GM18861 (cell line): ENCODE data around the gene SLC35F6.
"Not testable (repeated sequence)": the region's sequence is repeated elsewhere in the genome, so short reads cannot be mapped to it uniquely, and the experiment has no call there.

Experiments used
- ATAC-seq: cut with Tn5 transposase; IDR thresholded peaks from one replicate; pipeline ENCODE4 v1.9.1; 2021; ENCODE audit not compliant: unreplicated experiment

The SLC35F6 gene

DNA sequence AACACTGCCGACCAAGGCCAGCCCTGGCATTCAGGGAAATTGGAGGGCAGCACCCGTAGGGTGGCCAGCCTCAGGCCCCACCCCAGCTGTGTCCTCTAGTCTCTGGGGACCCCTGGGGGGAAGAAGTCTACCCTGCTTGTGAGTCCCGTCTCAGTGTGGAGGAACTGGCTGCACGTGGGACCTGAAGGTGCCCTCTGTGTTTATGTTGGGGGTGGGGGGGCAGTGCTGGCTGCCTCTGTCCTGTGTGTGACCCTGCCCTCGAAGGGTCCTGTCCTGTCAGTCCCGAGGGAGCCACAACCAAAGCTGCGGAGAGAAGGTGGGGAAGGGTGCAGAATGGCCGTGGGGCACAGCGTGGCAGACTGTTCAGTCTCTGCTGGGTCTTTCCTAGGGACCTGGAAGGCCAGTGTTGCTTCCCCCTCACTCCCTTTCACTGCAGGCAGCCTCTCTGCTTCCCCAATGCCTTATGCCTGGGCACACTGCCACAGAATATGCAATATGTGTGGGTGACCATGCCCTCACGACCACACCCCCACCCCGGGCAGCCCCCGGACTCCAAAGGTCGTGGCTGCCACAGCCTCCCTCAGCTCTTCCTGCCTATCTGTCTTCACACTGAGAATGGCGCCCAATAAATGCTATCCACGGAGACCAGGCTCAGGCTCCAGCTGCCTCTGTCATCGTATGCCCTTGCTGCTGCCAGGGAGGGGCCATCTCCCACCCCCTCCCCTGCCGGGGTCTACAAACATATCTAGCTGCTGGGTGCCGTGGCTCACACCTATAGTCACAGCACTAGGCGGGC is 33.3 kb upstream of the SLC35F6 start:
- ATAC-seq, result no peak

DNA sequence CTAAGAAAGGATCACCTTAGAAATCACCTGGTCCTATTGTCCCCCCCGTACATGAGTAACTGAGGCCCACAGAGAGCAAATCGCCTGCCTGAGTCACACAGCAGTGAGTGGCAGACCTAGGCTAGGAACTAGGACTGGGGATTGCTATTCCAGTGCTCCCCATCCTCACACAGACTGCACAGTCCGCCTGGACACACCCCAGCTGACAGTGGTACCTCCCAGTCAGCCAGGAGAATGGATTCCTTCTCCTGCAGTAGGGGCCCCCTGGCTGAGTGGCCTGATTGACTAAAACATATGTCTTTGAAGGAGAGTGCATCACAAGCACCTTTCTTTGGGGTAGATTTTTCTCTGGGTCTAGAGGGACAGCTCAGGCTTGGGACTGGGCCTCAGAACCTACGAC is 32.4 kb upstream of the SLC35F6 start:
- ATAC-seq, result no peak

DNA sequence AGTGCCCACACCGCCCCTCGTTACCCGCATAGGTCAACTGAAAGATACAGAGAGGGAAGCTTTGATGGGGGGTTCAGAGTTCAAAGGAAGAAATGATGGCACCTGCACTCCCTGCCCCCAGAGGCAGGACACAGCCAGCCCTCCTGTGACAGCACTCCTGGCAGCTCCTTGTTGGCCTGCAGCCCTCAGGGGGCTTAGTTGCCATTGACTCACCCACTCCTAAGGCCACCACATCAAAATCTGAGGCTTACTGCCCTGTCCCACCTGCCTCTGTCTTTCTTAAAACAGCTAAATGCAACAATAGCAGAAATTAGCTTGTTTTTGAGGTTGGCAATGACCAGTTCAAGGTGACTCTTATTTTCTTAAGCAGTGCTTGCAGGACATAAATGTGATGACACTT is 31.6 kb upstream of the SLC35F6 start:
- ATAC-seq, result no peak

GRCh38 chr2:26733413-26733812 is 30.7 kb upstream of the SLC35F6 start:
- ATAC-seq, result no peak

GRCh38 chr2:26735097-26735496 is 29.0 kb upstream of the SLC35F6 start:
- ATAC-seq, result no peak

GRCh38 chr2:26735883-26736588 is 28.0 kb upstream of the SLC35F6 start:
- no peak for ATAC-seq

GRCh38 chr2:26737221-26737620 is 26.9 kb upstream of the SLC35F6 start:
- no peak for ATAC-seq

GRCh38 chr2:26738481-26738880 is 25.6 kb upstream of the SLC35F6 start:
- no peak for ATAC-seq

DNA sequence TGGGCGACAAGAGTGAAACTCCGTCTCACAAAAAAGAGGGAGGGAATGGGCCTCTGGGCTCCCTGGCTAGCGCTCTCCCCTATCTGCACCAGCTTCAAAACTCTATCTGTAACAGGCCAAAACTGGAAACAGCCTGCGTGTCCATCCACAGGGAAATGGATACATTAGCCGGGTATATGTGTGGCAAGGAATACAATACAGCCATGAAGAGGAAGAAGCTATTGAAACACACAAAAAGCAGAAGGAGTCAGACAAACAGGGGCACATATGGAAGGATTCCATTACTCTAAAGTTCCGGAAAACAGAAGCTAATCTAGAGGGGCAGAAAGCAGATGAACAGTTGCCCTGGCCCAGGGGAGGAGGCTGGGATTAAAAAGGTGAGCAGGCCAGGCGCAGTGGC is 24.6 kb upstream of the SLC35F6 start:
- ATAC-seq, result no peak

GRCh38 chr2:26740346-26740745 is 23.7 kb upstream of the SLC35F6 start:
- no peak for ATAC-seq

DNA sequence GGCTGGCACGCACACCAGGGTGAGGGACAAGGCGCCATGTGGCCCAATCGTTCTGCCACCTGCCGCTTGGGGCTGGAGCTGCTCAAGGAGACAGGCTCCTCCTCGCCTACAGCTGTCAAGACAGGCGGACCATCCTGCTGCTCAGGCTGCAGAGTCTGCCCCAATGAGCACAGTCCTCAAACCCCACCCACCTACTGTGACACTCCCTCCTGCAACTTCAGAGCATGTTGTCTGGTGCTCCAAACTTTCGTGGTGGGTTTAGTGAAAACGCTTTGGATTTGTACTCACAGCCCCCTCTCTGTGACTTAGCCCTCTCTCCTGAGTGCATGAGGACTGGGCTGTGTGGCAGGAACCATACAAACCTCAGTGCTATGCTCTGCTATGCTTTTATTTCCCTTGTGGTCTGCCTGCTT is 23.2 kb upstream of the SLC35F6 start:
- no peak for ATAC-seq

DNA sequence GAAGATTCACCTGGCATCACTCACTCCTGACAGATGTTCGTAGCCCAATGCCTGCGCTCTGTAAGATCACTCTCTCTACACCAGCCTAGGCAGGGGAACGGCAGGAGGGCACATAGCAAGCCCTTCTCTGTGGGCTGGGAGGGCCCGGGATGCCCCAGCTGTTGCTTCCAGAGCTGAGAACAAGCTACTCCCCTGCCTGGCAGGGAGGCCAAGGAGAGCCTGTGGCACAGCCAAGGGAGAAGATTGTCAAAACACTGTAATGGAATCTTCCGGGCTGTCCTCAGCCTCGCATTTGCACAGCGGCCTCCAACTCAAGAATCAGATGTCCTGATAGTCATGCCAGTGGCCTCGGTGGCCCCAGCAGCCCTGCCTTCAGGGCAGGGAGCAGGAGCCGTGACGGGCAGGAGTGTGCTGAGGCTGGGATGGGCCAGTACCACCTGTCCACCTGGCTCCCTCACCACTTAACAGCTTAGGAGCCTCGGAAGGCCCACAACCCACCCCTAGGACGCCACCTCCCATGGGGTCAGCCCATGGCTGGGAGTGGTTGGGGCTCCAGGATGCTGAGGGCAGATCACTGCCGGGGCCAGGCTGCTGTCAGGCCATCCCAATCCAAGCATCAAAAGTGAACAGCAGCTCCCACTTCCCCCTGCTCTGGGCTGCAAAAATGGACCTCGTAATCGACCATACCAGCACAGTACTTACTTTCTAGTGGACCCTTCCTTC is 21.9 kb upstream of the SLC35F6 start:
- ATAC-seq, result no peak

- ATAC-seq, result no peak
These were observed 20.2 kb upstream of the SLC35F6 start for GRCh38 chr2:26743852-26744251.

- ATAC-seq, result no peak
These were observed 19.1 kb upstream of the SLC35F6 start for GRCh38 chr2:26744953-26745352.

DNA sequence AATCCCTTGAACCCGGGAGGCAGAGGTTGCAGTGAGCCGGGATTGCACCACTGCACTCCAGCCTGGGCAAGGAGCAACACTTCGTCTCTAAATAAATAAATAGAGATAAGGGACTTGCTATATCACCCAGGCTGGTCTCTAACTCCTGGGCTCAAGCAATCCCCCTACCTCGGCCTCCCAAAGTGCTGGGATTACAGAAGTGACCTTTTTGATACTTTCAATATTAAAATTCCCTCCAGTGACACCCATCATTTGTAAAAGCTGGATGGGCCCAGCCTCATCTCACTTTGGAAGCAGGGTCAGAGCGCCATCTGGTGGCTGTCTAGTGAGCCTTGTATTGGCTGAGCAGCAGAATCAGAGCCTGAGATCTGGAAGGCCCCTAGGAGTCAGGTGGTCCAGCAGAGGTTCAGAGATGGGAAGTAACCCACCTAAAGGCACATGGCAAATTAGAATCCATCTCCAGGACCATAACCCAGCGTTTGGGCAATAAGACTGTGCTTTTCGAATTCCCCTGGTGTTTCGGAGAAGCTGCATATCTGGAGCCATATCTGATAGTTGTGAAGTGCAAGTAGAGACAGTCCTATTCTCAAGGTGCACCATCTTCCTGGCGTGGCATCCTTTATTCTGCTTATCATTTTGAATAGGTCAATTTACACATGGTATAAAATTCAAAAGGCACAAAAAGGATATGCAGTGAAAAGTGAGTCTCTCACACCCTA is 18.3 kb upstream of the SLC35F6 start:
- no peak for ATAC-seq

DNA sequence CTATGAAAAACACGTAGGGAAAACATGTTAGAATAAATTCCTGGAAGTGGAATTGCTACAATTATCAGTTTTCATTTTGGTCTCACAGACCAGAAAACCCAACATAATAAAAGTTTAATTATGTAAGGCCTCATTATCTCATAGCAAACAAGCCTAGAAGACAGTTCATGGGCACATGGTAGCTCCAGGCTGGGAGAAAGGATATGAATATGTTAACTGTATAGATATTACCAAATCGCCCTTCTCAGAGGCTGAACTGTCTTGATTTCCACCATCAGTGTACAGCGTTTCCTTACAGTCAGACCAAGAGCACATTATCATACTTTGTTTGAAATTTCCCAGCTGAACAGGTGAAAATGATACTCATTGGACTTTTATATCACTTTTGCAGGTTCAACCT is 17.1 kb upstream of the SLC35F6 start:
- ATAC-seq, result no peak

GRCh38 chr2:26749787-26750420 is 14.2 kb upstream of the SLC35F6 start:
- ATAC-seq, result not testable (repeated sequence)

- ATAC-seq, result not testable (repeated sequence)
These were observed 13.6 kb upstream of the SLC35F6 start for GRCh38 chr2:26750467-26750866.

DNA sequence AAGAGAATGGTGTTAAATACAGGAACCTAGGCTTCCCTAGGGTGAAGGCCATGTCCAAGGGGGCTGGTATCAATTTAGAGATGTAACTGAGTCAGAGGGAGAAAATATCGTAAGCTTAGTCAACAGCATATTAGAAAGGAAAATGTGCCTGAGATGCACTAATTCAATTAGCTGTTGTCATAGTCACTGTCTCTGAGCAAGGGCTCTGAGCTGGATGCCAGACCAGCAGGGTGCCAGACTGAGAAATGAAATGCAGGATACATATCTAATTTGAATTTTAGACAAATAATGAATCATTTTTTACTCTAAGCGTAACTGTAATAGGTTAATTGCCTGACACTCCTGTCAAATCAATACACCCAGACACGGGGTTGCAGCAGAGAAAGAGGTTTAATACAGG is 11.4 kb upstream of the SLC35F6 start:
- ATAC-seq, result no peak

DNA sequence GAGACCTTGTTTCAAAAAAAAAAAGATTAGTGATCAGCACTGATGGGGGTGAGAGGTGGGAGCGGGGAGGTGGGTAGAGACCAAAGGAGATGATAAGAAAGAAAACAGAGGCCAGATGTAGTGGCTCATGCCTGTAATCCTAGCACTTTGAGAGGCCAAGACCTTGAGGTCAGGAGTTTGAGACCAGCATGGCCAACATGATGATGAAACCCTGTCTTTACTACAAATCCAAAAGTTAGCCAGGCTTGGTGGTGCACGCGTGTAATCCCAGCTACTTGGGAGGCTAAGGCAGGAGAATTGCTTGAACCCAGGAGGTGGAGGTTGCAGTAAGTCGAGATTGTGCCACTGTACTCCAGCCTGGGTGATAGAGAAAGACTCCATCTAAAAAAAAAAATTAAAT is 9.5 kb upstream of the SLC35F6 start:
- ATAC-seq, result no peak
